ENCODE measurements around the gene PRKAA1. TPM values are rescaled to one million over a fixed set of nuclear protein-coding genes. Genes with fewer than 3 reads are reported as not detected.
"Not testable (repeated sequence)": the region's sequence is repeated elsewhere in the genome, so short reads cannot be mapped to it uniquely, and the experiment has no call there.

PRKAA1 gene
- total and polyA plus RNA-seq, 12 donors: 19.5 to 100 (median 59.1) TPM

DNA sequence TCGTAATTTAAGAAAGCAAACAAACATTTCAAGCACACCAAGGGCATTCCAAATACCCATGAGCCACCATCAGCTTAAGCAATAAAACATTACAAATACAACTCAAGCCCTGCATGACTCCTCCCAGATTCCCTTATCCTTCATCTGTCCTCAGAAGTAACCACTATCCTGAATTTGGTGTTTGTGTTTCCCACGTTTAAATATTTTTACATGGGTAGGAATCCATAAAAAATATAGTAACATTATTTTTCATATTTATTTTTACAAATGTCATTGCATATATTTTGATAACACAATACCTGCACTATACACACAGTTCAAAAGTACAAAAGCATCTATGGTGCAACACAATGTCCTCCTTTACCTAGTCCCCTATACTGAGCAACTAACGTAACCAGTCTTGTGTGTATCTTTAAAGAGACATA lies 6.4 kb downstream of the PRKAA1 start:
- Histone ChIP-seq H3K9me3 (replicated peaks in 1 of 3) (no peaks in the 10 kb centered on the region), H3K4me1 (replicated peaks in 1 of 2) (peaks cover 16 to 35% of the 10 kb centered on the region in 2 donors), H3K4me3 (no peak overlapping the region), H3K27ac (peak overlapping the region in 2 of 5 donors; percentile 13 to 20), H3K36me3 (replicated peaks in 1 of 2) (no peaks in the 10 kb centered on the region), H3K27me3 (no peaks in the 10 kb centered on the region)
- DNase-seq: peak in 1 of 7 donors; percentile 14
- TF ChIP-seq CTCF (IDR thresholded peaks at IDR 0.05) (no peak), POLR2A (IDR thresholded peaks at IDR 0.05) (no peak)
- 43 to 58% (median 45%) methylated on average over 3 of the region's 3 CpGs for WGBS, 4 donors
- intact Hi-C loops (cut with DNase I): no loop called here

- 43 to 54% (median 51%) methylated on average over 3 of the region's 3 CpGs for WGBS, 4 donors
- Histone ChIP-seq H3K4me3 (no peak overlapping the region), H3K27ac (peak overlapping the region in 2 of 5 donors; percentile 13 to 20), H3K36me3 (replicated peaks in 1 of 2) (no peaks in the 10 kb centered on the region), H3K9me3 (replicated peaks in 1 of 3) (no peaks in the 10 kb centered on the region), H3K27me3 (no peaks in the 10 kb centered on the region), H3K4me1 (replicated peaks in 1 of 2) (peaks cover 13 to 28% of the 10 kb centered on the region in 2 donors)
- intact Hi-C loops (cut with DNase I): no loop called here
- no peak for TF ChIP-seq POLR2A (IDR thresholded peaks at IDR 0.05)
- TF ChIP-seq CTCF (IDR thresholded peaks at IDR 0.05): no peak
- no peak for DNase-seq
Observed at GRCh38 chr5:40790947-40791593, 7.1 kb downstream of the PRKAA1 start.

DNA sequence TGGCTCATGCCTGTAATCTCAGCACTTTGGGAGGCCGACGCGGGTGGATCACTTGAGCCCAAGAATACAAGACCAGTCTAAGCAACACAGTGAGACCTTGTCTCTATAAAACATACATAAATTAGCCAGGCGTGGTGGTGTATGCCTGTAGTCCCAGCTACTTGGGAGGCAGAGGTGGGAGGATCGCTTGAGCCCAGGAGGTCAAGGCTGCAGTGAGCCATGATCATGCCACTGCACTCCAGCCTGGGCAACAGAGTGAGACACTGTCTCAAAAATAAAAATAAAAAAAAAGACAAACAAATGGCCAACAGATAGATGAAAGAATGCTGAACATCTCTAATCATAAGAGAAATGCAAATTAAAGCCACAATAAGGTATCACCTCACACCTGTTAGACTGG lies 9.2 kb downstream of the PRKAA1 start:
- H3K27ac ChIP-seq: not testable (repeated sequence)

DNA sequence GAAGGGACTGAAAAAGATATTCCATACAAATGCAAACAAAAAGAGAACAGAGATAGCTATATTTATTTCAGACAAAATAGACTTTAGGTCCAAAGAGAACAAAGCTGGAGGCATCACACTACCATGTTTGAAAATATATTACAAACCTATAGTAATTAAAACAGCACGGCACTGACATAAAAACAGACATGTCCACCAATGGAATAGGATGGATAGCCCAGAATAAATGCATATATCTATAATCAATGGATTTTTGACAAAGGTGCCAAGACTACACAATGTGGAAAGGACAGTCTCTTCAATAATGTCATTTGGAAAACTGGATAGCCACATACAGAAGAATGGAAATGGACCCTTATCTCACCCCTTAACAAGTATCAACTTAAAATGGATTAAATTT lies 10.2 kb downstream of the PRKAA1 start:
- Histone ChIP-seq H3K36me3 (replicated peaks in 1 of 2) (no peaks in the 10 kb centered on the region), H3K4me1 (replicated peaks in 1 of 2) (peaks cover 13 to 31% of the 10 kb centered on the region in 2 donors), H3K9me3 (replicated peaks in 1 of 3) (no peaks in the 10 kb centered on the region), H3K27me3 (no peaks in the 10 kb centered on the region), H3K27ac (no peak overlapping the region), H3K4me3 (no peak overlapping the region)
- DNase-seq: no peak
- whole genome bisulfite sequencing, 4 donors: 97 to 100% (median 98%) methylated on average over 1 of the region's 1 CpG
- intact Hi-C loops (cut with DNase I): no loop called here
- TF ChIP-seq CTCF (IDR thresholded peaks at IDR 0.05) (no peak), POLR2A (IDR thresholded peaks at IDR 0.05) (no peak)

More for the DNA sequence above, 9.2 kb downstream of the PRKAA1 start:
- H3K9me3 ChIP-seq (replicated peaks in 1 of 3); H3K36me3 ChIP-seq (replicated peaks in 1 of 2); H3K4me3 ChIP-seq; H3K27me3 ChIP-seq; DNase-seq; intact Hi-C loops (cut with DNase I): not testable (repeated sequence)
- peaks cover 13 to 22% of the 10 kb centered on the region in 2 donors for H3K4me1 ChIP-seq (replicated peaks in 1 of 2)
- WGBS, 4 donors: 95 to 97% (median 96%) methylated on average over 5 of the region's 5 CpGs

- WGBS, 4 donors: 96 to 100% (median 98%) methylated on average over 3 of the region's 3 CpGs
- H3K9me3 ChIP-seq (replicated peaks in 1 of 3); H3K36me3 ChIP-seq (replicated peaks in 1 of 2); H3K4me3 ChIP-seq; intact Hi-C loops (cut with DNase I); H3K27me3 ChIP-seq; DNase-seq; H3K27ac ChIP-seq: not testable (repeated sequence)
- H3K4me1 ChIP-seq (replicated peaks in 1 of 2): peaks cover 10 to 39% of the 10 kb centered on the region in 2 donors
Observed at GRCh38 chr5:40786664-40787063, 11.5 kb downstream of the PRKAA1 start.
